HL-60/S4 (cell line): ENCODE results near the gene LAMA5.

Source experiments
- in situ Hi-C: fragments of 300-500 bp; cut with MboI; formaldehyde crosslinking; loops from 2 replicates; pipeline ENCODE4 v1.14.3; 2022; ENCODE audit warnings: low sequenced_read_pairs

Gene LAMA5

DNA sequence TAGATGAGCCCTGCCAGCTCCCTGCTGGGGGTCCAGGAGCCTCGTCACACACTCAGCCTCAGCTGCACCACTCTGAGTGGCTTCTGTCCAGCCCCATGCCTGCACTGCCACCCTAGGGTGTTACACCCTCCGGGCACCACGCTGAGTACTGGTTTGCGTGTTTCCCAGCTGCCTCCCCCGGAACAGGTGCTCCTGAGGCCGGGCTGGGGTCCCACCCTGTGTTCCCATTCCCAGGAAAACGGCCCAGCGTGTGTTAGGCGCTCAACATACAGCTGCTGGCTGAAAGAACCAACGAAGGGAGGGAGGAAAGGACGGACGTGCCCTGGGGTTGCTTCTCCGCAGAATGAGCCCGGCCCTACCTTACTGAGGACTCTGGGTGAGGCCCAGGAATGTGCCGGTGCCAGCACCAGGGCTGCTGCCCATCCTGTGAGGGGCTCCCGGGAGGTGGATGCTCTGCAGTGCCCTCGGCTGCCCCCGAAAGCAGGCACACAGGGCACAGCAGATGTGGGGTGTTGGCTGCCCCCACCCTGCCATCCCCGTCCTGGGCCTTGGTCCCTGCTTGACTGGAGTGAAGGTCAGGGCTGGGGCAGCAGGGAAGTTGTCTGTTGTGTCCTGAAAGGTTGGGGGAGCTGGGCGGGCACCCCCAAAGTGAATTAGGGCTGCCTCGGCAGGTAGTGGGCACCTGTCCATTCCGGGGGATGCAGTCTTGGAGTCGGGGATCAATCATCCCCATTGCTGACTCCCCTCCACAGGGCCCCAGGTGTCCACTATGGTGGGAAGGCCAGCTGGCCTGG is 16.3 kb downstream of the LAMA5 start:
- in situ Hi-C loops = no loop called here

DNA sequence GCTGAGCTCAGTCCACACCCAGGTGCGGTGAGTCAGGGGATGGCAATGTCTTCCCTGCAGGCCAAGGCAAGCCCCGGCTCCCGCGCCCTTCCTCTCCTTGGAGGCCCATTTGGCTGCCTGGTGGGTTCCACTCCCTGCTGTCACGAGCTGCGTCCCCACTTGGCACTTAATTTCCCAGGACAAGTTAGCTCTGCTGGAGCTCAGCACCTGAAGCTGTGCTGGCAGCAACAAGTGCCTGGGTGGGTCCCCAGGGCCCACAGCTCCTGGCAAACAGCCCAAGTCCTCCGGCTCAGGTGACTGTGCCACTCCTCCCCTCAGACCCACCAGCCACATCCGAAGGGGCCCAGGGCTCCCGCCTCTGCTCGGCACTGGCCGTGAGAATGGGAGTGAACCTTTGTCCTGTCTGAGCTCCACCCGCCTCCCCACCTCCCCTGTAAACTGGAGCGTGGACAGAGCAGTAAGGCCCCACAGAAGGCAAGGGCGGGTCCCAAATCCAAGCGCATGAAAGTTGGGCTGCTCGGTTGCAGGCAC is 16.9 kb downstream of the LAMA5 start:
- in situ Hi-C loops = no loop called here

DNA sequence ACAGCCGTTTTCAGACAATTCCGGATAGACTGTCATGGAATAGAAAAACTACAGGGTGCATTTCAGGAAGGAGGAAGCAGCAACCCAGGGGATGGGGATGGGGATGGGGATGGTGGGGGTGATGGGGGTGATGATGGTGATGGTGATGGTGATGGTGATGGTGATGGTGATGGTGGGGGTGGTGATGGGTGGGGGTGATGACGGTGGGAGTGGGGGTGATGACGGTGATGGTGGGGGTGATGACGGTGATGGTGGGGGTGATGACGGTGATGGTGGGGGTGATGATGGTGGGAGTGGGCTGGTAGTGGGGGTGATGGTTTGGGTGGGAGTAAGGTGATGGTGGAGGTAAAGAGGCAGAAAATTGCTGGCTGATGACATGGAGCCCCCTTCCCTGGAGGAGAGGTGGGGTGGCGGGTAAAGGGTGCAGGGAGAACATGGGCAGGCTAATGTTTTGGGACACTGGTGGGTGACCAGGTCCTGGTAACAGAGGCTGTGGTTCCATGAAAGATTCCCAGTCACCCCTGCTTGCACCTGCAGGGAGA is 17.5 kb downstream of the LAMA5 start:
- in situ Hi-C loops = no loop called here

DNA sequence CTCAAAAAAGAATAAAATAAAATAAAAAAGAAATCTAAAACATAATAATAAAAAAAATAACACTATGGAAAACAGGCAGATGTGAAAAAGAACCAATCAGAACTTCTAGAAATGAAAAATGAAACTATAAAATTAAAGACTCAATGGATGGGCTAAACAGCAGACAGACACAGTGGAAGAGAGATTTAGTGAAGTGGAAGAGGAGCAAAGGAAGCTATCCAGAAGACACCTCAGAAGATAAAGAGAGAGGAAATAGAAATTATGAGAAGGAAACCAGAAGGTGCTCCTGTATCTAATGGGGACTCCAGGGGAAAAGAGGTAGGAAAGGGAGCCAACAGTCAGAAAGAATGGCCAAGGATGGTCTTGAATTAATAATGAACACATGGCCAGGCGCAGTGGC is 18.5 kb downstream of the LAMA5 start:
- in situ Hi-C loops = no loop called here

DNA sequence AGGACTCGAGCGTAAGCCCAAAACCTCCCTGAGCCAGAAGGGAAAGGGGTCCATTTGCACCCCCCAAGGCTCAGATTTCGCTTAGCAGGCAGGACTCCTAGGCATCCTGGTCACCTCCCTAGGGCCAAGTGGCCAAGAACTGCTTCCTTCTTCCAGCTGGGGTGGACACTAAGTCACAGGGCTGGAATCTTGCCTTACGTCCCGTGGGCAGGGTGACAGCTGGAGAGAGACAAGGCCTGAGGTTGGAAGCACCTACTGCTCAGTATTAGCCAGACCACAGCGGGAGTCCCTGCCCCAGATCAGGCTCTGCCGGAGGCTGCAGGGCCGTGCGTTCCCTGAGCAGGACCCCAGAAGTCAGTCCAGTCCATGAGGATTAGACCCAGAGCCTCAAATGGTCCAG is 19.7 kb downstream of the LAMA5 start:
- in situ Hi-C loops = no loop called here

DNA sequence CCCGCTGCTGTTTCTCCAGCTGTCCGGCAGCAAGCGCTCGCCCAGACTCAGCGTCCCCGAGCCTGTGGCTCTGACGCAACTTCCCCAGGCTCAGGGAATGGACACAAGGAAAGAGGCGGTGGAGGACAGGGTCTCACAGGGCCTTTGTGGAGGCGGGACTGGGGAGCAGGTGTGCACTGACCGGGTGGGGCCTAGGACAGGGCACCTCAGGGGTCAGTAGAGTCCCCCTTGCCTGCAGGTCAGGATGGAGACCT is 20.0 kb downstream of the LAMA5 start:
- in situ Hi-C loops = no loop called here

- in situ Hi-C loops = no loop called here
These were observed 20.5 kb downstream of the LAMA5 start for GRCh38 chr20:62346398-62347150.

- in situ Hi-C loops = no loop called here
These were observed 21.3 kb downstream of the LAMA5 start for GRCh38 chr20:62345681-62346370.

GRCh38 chr20:62344782-62345181 is 22.3 kb downstream of the LAMA5 start:
- in situ Hi-C loops = no loop called here

DNA sequence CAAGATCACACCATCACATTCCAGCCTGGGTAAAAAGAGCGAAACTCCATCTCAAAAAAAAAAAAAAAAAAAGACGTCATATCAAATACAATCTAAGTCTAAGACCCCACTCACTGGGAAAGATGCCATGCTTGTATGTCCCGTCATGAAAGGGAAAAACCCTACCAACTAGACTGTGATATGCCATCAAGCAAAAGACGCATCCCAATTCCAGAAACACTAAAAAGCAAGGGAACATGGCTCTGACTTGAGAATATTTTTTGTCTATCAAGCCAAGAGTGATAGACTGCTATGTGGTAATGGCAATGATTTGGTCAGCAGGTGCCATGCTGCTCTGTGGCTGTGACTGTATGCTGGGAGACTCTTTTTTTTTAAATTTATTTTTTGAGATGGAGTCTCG is 23.0 kb downstream of the LAMA5 start:
- in situ Hi-C loops = no loop called here

DNA sequence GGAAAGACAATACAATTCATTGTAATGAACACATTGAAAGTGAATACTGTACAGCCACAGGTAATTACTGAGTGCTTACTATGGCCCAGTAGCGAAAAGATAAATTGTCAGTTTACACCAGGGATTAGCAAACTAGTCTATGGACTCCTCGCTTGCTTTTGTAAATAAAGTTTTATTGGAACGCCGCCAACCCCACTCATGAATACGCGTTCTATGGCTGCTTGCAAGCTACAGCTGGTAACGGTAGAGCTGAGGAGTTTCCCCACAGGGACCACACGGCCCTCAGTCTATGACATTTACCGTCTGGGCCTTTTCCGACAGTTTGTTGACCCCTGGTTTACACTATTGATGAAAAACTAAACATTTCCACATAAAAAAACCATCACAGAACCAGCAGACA is 24.2 kb downstream of the LAMA5 start:
- in situ Hi-C loops = no loop called here

DNA sequence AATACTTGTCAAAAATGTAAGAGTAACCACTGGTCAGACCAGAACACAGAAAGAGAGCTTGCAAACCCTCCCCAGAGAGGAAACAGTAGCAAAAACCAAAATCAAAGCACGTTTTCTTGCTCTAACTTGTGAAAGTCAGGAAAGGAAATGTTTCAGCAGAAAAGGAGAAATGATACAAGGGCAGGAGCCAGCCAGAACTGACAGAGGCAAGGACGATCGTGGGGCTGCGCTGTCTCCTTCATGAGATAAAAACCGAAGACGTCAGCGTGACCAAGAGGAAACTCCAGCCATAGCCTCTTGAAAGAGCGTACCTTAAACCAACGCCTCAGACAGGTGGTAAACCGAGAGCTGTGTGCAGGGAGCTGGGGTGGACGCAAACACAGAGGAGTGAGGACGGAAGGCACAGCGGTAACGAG is 27.5 kb downstream of the LAMA5 start:
- in situ Hi-C loops = no loop called here

DNA sequence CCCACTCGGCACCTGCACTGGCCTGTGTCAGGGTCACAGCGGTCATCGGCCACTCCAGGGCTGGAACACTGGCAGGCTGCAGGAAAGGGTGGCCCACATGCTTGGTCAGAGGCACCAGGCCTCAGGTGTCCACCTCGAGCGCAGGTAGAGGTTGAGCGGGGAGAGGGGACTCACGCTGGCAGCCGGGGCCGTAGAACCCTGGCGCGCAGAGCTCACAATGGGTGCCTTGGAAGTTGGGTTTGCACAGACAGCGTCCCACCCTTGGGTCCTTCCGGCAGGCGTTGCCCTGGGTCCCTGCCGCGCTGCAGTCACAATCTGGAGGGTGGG is 28.9 kb downstream of the LAMA5 start:
- in situ Hi-C loops = no loop called here

GRCh38 chr20:62337558-62338293 is 29.4 kb downstream of the LAMA5 start:
- in situ Hi-C loops = no loop called here

DNA sequence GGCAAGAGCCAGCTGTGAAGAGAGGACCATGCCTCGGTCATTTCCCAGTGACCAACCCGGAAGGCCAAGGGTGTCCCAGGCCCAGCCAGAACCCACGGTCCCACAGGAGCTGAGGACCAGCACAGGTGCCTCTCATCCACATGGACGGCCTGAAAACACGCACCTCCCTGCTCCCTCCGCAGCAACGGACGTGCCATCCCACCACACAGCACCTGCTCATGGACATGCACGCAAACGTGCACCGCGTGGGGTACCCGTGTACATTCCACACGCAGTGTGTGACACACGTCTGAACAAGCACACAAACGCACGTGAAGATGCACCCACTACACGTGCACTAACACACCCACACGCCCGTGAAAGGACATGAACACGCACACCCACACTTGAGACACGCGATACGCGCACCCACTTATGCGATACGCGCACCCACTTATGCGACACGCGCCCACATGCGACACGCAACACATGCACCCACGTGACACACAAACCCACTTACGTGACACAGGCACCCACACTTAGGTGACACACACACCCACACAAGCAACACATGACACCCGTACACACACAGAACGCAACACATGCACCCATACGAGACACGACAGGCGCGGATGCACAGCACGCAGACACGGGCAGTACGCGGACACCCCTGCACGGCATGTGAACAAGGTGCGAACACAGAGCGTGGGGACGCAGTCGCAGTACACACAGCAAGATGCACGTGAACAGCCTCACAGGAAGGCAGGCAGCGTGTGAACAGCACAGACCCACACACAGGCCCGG is 30.1 kb downstream of the LAMA5 start:
- in situ Hi-C loops = no loop called here

- in situ Hi-C loops = no loop called here
These were observed 30.8 kb downstream of the LAMA5 start for GRCh38 chr20:62336329-62336728.

- in situ Hi-C loops = no loop called here
These were observed 31.6 kb downstream of the LAMA5 start for GRCh38 chr20:62335532-62335931.

- in situ Hi-C loops = no loop called here
These were observed 32.2 kb downstream of the LAMA5 start for GRCh38 chr20:62334881-62335280.

DNA sequence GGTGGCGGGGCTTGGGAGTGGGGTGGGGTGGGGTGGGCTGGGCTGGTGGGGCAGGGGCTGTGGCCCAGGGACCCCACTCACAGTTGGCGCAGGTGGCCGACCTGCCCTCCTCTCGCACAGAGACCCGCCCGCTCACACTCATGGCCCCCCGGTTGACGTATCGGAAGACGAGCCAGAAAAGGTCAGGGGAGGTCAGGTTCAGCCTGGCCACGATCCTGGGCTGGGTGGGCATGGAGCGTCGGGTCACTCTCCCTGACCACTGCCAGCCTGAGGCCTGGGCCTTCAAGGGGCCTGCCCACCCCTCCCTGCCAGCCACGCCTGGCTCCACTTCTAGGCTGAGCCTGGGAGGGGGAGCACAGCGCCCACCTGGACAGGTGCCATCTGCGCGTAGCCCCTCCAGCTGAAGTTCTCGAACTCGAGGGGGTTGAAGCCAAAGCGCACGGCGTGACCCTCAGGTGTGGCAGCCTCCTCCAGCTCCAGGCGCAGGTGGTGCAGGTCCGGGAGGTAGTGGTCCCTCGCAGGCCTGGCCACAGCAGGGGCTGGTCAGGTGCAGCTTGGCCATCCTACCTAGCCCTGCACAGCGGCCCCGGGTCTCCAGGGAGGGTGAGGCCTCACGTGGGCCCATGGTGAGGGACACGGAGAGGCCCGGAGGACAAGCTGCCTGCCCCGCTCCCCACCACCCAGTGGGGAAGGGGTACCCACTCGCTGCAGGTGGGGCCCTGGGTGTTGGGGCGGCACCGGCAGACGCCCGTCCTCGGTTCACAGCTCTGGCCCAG is 33.1 kb downstream of the LAMA5 start:
- in situ Hi-C loops = no loop called here
